HG03378 (cell line): ENCODE measurements around the gene CTDSP2.
A peak's percentile ranks its signal among the peaks of the same experiment; 100 is the strongest.
"Not testable (repeated sequence)": the region's sequence is repeated elsewhere in the genome, so short reads cannot be mapped to it uniquely, and the experiment has no call there.

Experiments
- ATAC-seq: cut with Tn5 transposase; IDR thresholded peaks from one replicate; pipeline ENCODE4 v1.9.1; 2021; ENCODE audit warnings: mild to moderate bottlenecking, moderate library complexity; ENCODE audit not compliant: unreplicated experiment

CTDSP2 gene

DNA sequence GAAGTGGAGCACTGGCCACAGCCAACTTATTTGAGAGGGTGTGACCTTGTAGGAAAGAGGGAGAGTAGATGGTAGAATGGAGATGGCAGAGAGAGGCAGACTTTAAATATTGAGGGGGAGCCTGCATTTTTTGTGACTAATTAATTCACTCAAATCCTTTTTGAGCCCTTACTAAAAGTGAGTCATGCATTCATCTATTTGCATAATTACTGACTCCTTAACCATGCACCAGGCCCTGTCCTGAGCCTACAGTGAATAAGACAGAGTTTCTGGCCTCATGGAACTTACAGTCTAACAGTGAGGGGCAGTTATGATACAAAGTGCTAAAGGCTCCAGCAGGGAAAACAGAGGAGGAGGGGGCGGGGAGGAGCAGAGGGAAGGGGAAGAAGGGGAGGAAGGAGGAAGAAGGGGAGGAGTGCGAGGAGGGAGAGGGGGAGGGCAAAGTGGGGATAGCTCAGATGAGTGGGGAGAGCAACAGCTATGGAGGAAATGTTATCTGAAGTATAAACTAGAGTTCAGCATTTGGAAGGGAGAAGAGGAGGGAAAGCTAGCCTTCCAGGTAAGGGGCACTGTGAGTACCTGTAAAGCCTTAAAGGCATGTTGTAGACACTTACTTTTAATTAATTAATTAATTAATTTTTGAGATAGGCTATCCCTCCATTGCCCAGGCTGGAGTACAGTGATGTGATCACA lies 7.5 kb upstream of the CTDSP2 start:
- ATAC-seq: no peak

DNA sequence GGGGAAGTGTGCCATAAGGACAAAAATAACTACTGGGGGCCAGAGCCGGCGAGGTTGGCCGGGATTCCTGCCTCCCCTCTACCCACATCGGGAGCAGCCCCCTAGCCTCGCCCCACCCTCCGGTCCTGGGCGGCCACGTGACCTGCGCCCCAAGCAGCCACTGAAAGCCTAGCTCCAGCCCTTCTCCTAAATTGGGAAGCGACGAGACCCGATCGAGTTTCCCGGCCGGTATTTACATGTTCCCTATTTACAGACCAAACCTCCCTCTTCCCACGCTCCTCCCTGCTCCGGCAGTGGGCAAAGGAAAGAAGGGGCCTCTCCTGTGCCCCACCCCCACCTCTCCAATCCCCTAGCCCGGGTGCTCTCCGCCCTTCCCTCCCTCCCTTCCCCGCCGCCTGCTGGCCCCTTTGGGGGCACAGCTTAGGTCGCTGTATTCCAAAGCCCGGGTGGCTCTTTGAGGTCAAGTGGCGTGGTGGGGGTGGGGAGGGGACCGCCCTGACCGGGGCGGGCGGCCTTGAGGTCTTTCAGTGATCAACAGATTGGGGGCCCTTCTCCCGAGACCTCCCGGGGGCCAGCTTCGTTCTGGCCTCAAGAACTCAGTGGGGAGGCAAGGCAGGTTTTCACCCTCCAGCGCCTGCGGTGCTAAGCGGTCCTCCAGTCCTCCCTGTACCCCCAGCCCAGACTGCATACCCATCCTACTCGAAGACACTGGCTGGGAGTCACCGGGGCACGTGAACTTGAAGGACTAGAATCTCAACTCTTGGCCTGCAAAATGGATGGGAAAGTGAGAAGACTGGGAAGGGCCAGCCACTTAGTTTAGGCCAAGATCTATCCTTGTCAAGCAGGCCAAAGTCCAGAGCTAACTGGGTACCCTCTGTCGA lies 6.3 kb upstream of the CTDSP2 start:
- ATAC-seq: no peak

DNA sequence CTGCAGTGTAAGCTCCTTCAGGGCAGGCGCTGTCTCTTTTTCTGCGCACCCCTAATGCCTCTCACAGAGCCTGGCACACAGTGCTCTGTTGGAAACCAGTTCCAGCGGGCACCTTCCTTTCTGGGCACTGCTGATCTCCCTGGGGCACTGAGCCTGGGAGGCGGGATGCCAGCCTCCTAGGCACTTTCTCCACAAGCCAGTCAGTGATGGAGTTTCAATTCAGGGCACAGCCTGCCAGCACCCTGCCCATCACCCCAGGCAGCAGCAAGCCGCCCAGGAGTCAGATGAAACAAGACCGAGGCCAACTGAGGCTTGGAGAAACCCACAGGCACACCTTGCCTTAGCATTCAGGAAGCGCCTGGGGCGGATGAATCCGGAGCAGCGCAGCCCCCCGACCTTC lies 5.7 kb upstream of the CTDSP2 start:
- no peak for ATAC-seq

- no peak for ATAC-seq
Measured at GRCh38 chr12:57851552-57851951, 5.0 kb upstream of the CTDSP2 start.

DNA sequence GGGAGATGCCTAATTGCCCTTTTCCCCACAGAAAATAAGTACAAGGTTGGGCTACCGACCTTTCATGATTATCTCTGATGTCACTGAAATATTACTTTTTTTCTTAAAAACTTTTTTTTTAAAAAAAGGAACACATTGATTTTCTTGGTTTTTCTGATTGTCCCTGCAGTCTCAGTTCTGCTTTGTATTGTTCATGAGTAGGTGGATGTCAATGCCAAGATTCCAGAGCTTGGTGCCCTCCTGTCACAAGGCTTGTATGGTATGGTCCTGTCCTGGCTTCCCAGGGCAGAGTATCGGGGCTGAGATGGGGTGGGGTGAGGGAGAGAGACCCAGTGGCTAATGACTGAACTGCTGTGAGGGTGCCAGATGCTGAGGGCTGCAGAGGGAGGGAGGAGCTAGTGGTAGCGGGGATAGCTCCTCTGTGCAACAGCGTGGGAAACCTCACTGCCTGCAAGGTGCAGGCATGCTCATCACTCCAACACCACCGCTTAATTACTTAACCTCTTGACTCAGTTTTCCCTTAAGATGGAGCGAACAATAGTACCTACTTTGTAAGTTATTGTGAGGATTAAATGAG lies 4.4 kb upstream of the CTDSP2 start:
- peak; percentile 39 for ATAC-seq

GRCh38 chr12:57849447-57849846 lies 2.9 kb upstream of the CTDSP2 start:
- ATAC-seq: not testable (repeated sequence)

- ATAC-seq: no peak
Measured at GRCh38 chr12:57849035-57849434, 2.5 kb upstream of the CTDSP2 start.

GRCh38 chr12:57848208-57848607 lies 1.7 kb upstream of the CTDSP2 start:
- no peak for ATAC-seq

GRCh38 chr12:57846285-57846576 lies 298 bp downstream of the CTDSP2 start:
- peak; percentile 14 for ATAC-seq

- ATAC-seq: peak; percentile 24
Measured at GRCh38 chr12:57845478-57846284, 848 bp downstream of the CTDSP2 start.

DNA sequence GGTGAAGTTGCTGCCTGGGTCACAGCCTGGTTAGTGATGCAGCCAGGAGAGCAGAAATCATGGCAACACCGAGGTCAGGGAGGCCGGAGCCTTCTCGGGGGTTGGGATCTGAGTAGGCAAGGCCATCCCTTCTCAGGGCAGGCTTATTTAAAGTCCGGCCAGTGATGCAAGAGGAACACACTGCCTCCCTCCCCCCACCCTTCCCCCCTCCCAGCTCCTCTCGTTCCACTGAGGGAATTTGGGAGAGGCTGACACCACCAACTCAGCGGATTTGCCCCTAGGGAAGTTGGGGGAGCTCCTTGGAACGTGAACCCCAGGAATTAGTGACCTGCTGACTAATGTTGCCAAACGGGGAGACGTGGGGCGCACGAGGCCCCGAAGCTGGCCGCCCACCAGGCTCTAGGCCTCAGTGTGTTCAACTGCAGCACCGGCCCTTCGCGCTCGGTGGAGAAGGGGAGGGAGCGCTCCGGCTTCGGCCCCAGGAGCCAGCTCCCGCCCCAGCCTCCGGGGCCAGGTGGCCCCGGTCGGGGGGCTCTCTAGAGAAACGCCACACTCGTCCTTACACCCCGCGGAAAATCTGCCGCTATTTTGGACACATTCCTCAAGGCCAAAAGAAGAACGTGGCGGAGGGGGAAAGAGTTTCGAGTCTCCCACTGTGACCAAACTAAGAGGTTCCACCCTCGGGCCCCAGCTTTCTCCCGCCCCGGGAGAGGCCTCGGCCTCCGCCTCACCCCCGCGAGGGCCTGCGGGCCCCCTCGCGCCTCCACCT lies 1.6 kb downstream of the CTDSP2 start:
- peak; percentile 10 for ATAC-seq

DNA sequence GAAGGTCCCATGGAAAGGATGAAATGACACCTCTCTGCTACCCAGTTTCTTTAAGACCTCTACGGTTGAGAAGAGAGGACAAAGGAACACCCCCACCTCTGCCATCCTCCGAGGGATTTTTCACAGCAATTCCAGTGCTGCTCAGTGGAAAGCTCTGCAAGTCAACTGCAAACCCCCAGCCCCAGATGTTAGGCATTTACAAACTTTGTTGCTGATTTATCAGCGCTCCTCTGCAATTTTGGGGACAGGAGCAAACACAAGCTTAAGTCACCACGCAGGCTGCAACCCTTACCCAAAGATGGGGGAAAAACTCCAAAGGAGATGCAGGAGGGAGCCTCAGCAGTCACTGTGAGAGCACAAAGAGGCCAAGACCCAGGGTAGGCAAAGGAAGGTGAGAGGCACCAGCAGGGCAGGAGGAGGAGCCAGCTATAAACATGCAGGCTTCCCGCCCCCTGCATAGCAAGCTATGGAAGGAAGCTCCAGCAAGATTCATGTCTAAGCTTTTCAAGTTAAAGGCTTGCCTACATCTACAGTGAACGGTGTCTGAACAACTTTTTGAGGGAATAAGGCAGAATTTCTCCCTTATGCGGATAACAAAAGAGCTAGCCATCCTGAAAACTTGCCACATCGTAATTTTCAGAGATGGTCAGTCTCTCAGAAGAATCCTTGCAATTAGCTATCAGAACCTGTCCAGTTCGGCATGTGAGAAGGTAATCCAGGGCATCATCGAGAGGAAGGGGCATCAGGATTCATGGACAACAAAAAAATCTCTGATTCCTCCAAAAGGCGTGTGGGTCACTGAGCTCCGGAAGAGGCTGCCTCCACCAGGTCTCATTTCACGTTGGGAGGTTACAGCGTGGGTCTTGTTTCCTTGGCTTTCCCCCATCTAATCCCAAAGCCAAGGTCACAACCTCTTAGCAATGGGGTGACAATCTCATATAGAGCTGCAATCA lies 3.9 kb downstream of the CTDSP2 start:
- ATAC-seq: no peak

GRCh38 chr12:57841445-57841844 lies 5.1 kb downstream of the CTDSP2 start:
- no peak for ATAC-seq

DNA sequence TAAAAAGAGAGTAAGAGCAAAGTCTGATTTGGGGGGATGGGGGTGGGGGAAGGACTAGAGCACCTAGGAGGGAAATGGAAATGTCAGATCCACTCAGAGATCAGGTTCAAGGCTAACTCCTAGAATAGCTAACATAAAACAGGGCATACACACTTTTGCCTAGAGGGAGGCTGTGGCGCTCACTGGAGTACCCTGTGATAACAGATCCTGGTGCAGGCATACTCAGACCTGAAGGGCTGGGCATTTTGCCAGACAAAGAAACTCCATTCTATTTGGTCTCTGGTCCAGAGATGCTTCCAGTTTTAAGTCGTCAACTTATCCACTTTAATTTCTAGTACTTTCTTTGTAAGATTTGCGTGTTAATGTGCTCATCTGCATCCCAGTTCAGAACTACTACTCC lies 5.8 kb downstream of the CTDSP2 start:
- ATAC-seq: no peak

DNA sequence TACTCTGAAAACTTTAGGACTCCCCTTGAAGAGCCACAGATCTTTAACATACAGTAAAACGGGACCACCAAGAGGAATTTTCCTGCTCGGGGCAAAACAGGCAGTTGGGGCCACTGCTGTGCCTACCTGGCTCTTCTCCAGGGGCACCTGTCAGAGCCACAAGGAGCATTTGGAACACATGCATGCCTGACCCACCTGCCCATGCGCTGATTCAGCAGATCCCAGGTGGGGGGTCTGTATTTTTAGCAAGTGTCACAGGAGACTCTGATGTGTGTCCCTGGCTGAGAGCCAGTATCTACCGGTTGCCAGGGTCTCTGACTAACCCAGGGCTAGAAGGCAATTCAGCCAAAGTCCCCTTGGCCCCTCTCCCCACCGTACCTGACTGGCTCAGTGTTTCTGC lies 6.5 kb downstream of the CTDSP2 start:
- no peak for ATAC-seq

DNA sequence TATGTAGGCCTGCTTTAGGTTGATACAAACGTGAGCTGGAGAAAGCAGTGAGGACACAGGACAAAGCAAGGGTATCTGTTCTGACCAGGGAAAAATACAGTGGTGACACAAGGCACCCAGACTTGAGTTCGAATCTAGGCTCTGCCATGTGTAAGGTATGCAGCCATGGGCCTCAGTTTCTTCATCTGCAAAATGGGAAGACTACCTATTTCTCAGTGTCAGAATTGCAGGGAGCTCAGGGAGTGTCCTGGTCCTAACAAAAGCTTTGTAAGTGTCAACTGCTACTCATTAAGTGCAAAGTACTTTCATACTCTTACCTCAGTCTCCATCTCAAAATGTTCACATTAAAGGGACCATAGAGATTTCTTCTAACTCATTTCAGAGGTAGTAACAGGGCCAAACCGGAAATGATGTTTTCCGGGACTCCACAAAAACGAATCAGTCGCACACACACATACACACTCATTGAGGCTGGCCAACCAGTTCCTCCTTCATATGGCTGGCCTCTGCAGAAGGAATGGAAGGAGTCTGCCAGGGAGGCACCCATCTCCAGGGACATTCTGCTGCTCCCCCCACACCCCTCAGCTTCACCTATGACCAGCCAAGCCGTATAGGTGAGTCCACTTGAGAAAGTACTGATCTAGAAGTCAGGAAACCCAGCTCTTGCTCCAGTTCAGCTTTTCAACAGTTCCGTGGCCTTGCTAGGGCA lies 7.8 kb downstream of the CTDSP2 start:
- ATAC-seq: no peak

- no peak for ATAC-seq
Measured at GRCh38 chr12:57837864-57838562, 8.5 kb downstream of the CTDSP2 start.
